ENCODE measurements around the gene DCPS.

Gene DCPS

DNA sequence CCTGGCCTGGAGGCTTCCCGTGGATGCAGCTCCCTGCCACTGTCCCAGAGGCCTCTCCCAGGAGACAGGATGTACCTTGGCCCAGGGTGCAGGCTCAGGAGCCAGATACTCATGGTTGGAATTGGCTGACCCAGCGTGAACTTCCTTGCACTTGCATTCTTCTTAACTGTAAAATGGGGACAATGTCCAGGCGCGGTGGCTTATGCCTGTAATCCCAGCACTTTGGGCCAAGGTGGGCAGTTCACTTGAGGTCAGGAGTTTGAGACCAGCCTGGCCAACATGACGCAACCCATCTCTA is 31.6 kb downstream of the DCPS start:
- TF ChIP-seq POLR2AphosphoS5 (IDR thresholded peaks at IDR 0.05; ENCODE audit: low read depth, low read length) (no peak), TAF1 (IDR thresholded peaks at IDR 0.05; ENCODE audit: borderline replicate concordance, insufficient read depth, low read length) (no peak)

DNA sequence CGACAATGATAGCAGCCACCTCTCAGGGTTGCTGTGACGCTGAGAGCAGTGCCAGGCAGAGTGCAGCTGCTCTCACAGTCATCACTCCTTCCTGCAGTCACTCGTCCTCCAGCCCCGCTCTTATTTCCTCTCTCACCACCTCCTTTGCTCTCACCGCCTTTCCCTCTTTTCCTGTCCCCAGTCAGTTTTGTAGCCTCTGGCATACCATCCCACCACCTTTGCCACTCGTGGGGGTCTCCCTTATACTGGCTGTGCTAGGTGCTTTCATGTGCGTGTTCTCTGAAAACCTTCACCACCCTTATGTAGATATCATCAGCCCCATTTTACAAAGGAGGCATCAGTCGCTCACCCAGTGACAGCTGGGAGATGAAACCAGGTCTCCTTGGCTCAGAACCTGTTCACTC is 32.3 kb downstream of the DCPS start:
- TF ChIP-seq SIN3A (IDR thresholded peaks at IDR 0.05; ENCODE audit: borderline replicate concordance, insufficient read depth, low read length) (no peak), TAF1 (IDR thresholded peaks at IDR 0.05; ENCODE audit: borderline replicate concordance, insufficient read depth, low read length) (no peak), POLR2AphosphoS5 (IDR thresholded peaks at IDR 0.05; ENCODE audit: low read depth, low read length) (no peak), FOXP2 (optimal IDR thresholded peaks at IDR 0.05; ENCODE audit: borderline replicate concordance, extremely low read depth, extremely low read length, insufficient read depth) (no peak)
- TF ChIP-seq, protein P1, sequence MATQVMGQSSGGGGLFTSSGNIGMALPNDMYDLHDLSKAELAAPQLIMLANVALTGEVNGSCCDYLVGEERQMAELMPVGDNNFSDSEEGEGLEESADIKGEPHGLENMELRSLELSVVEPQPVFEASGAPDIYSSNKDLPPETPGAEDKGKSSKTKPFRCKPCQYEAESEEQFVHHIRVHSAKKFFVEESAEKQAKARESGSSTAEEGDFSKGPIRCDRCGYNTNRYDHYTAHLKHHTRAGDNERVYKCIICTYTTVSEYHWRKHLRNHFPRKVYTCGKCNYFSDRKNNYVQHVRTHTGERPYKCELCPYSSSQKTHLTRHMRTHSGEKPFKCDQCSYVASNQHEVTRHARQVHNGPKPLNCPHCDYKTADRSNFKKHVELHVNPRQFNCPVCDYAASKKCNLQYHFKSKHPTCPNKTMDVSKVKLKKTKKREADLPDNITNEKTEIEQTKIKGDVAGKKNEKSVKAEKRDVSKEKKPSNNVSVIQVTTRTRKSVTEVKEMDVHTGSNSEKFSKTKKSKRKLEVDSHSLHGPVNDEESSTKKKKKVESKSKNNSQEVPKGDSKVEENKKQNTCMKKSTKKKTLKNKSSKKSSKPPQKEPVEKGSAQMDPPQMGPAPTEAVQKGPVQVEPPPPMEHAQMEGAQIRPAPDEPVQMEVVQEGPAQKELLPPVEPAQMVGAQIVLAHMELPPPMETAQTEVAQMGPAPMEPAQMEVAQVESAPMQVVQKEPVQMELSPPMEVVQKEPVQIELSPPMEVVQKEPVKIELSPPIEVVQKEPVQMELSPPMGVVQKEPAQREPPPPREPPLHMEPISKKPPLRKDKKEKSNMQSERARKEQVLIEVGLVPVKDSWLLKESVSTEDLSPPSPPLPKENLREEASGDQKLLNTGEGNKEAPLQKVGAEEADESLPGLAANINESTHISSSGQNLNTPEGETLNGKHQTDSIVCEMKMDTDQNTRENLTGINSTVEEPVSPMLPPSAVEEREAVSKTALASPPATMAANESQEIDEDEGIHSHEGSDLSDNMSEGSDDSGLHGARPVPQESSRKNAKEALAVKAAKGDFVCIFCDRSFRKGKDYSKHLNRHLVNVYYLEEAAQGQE (IDR thresholded peaks at IDR 0.05; ENCODE audit: insufficient read depth in 1 of 2, low read depth in 2 of 2, low read length in 2 of 2), result no peak

DNA sequence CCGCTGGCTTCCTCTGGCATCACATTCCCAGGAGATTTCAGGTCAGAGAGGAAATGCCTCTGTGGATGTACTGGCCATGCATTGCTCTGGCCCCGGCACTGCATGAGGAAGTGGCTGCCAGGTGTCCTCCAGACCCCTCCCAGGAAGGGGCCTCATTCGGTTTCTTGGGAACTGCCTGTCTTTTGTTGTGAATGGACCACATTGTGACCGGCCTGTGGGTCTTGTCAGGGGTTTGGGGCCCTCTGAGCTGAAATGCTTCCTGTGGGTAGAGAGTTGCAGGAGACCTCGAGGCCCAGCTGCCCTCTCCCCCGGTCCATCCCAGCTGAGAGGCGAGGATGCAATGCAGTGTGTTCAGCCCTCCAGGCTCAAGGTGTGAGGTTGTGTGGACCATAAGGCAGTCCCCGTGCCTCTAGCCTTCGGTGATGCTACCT is 32.8 kb downstream of the DCPS start:
- TF ChIP-seq, protein P1 (IDR thresholded peaks at IDR 0.05; ENCODE audit: insufficient read depth in 1 of 2, low read depth in 2 of 2, low read length in 2 of 2), result no peak
- TF ChIP-seq POLR2AphosphoS5 (IDR thresholded peaks at IDR 0.05; ENCODE audit: low read depth, low read length) (no peak), TAF1 (IDR thresholded peaks at IDR 0.05; ENCODE audit: borderline replicate concordance, insufficient read depth, low read length) (no peak), SIN3A (IDR thresholded peaks at IDR 0.05; ENCODE audit: borderline replicate concordance, insufficient read depth, low read length) (no peak), FOXP2 (optimal IDR thresholded peaks at IDR 0.05; ENCODE audit: borderline replicate concordance, extremely low read depth, extremely low read length, insufficient read depth) (no peak)

DNA sequence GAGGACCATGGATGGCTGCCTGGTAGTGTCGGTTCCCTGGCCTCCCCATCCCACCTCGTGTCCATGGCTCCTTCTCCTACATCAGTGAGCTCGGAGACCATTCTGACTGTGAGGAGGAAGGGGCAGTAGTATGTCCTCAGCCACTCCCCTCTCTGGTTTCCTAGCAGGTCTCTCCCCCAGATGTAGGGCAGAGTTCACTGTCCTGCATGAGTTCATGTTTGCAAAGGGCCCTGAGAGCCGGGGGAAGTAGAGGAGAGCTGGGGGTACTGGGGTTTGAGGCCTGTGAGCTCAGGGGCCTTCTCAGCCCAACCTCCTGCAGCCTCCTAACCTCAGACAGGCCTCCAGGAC is 33.2 kb downstream of the DCPS start:
- no peak for TF ChIP-seq SIN3A (IDR thresholded peaks at IDR 0.05; ENCODE audit: borderline replicate concordance, insufficient read depth, low read length)
- TF ChIP-seq, protein P1 (IDR thresholded peaks at IDR 0.05; ENCODE audit: insufficient read depth in 1 of 2, low read depth in 2 of 2, low read length in 2 of 2), result no peak
- no peak for TF ChIP-seq TAF1 (IDR thresholded peaks at IDR 0.05; ENCODE audit: borderline replicate concordance, insufficient read depth, low read length)
- TF ChIP-seq POLR2AphosphoS5 (IDR thresholded peaks at IDR 0.05; ENCODE audit: low read depth, low read length), result no peak
- TF ChIP-seq FOXP2 (optimal IDR thresholded peaks at IDR 0.05; ENCODE audit: borderline replicate concordance, extremely low read depth, extremely low read length, insufficient read depth), result no peak

DNA sequence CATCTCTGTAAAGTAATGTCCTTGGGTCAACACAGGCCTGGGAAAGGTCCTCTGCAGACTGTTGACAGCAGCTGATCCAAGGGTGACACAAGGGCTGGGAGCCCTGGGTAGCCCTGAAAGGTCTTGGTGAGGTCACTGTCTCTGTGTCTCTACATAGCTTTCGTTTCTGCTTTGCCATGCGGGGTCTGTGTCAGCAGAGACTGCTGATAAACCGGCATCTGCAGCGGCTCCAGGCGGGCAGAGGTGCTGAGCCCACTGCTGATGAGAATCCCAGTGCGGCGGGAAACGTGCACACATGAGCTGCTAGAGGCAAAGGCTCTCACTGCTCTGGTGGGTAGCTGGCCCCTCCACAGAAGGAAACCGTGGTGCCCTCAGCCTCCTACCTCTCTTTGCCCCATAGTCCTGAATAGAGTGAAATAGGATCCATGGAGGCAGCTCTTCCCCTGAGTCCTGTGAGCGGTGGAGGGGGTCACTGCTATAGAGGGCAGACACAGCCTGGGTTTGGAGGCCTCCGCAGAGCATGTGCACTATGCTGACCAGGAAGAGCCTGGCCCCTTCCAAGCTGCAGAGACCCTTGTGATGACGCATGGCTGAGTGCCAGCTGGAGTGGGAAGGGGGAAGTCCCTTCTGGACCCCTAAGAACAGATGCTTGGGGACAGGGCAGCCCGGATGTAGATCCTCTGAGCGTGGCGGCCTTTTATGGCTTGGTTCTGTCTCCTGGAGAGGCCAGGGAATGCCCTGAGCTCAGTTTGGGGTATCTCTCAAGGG is 33.8 kb downstream of the DCPS start:
- TF ChIP-seq SIN3A (IDR thresholded peaks at IDR 0.05; ENCODE audit: borderline replicate concordance, insufficient read depth, low read length) (no peak), FOXP2 (optimal IDR thresholded peaks at IDR 0.05; ENCODE audit: borderline replicate concordance, extremely low read depth, extremely low read length, insufficient read depth) (no peak), TAF1 (IDR thresholded peaks at IDR 0.05; ENCODE audit: borderline replicate concordance, insufficient read depth, low read length) (no peak), POLR2AphosphoS5 (IDR thresholded peaks at IDR 0.05; ENCODE audit: low read depth, low read length) (no peak)
- TF ChIP-seq, protein P1 (IDR thresholded peaks at IDR 0.05; ENCODE audit: insufficient read depth in 1 of 2, low read depth in 2 of 2, low read length in 2 of 2), result no peak

All from PFSK-1 (cell line).